HCT116 (cell line): Measurements from ENCODE around the gene TICAM1.

Experiments used
- POLR2A ChIP-seq: IDR thresholded peaks from 2 replicates; pipeline ENCODE4 v1.7.0; 2011; ENCODE audit warnings: borderline replicate concordance; ENCODE audit not compliant: insufficient read depth, insufficient read length; ENCODE audit errors: extremely low read depth
- TF ChIP-seq, protein P1 (sequence below), 3 experiments: fragments of 200-600 bp in 1 of 3; sonication (generic) in 1 of 3; IDR thresholded peaks in 2 of 3; conservative IDR thresholded peaks in 1 of 3; 2 replicates each; pipeline ENCODE4 v1.5.1; 2012 to 2017; ENCODE audit warnings: low read depth in 2 of 3, low read length in 2 of 3, antibody characterized with exemption in 1 of 3, borderline replicate concordance in 1 of 3, control low read depth in 1 of 3, mild to moderate bottlenecking in 1 of 3, mixed read lengths in 1 of 3, mixed run types in 1 of 3, moderate library complexity in 1 of 3; ENCODE audit not compliant: insufficient read depth in 1 of 3
- TF ChIP-seq, protein P2 (sequence below): IDR thresholded peaks from 2 replicates; pipeline ENCODE4 v1.6.1; 2012

DNA sequence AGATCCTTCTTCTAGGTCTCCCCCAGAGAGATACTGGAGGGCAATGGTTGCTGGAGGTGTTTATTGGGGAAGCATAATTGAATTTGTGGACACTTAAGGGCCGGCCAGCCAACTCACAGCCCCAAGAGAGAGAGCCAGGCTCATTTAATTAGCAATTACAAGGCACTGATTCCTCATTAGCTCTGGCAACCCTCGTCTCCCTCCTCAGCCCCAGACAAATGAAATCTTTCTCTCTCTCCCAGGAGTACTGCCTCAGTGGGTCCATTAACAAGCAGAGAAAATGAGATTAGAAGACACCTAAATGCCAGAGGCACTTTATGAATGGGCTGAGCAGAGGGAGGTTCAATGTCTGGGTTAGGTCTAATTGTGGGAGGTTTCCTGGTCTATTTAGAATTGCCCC is 58.9 kb downstream of the TICAM1 start:
- TF ChIP-seq, protein P1, sequence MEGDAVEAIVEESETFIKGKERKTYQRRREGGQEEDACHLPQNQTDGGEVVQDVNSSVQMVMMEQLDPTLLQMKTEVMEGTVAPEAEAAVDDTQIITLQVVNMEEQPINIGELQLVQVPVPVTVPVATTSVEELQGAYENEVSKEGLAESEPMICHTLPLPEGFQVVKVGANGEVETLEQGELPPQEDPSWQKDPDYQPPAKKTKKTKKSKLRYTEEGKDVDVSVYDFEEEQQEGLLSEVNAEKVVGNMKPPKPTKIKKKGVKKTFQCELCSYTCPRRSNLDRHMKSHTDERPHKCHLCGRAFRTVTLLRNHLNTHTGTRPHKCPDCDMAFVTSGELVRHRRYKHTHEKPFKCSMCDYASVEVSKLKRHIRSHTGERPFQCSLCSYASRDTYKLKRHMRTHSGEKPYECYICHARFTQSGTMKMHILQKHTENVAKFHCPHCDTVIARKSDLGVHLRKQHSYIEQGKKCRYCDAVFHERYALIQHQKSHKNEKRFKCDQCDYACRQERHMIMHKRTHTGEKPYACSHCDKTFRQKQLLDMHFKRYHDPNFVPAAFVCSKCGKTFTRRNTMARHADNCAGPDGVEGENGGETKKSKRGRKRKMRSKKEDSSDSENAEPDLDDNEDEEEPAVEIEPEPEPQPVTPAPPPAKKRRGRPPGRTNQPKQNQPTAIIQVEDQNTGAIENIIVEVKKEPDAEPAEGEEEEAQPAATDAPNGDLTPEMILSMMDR (IDR thresholded peaks at IDR 0.05 in 2 of 3, conservative IDR thresholded peaks at IDR 0.05 in 1 of 3; ENCODE audit: borderline replicate concordance in 1 of 3, insufficient read depth in 1 of 3, low read depth in 2 of 3, low read length in 2 of 3): no peak
- TF ChIP-seq POLR2A: no peak
- TF ChIP-seq, protein P2, sequence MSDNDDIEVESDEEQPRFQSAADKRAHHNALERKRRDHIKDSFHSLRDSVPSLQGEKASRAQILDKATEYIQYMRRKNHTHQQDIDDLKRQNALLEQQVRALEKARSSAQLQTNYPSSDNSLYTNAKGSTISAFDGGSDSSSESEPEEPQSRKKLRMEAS: no peak
